HG03108 (cell line): Measurements from ENCODE around the gene NEGR1.
"Not testable (repeated sequence)": the region's sequence is repeated elsewhere in the genome, so short reads cannot be mapped to it uniquely, and the experiment has no call there.

Source experiments
- ATAC-seq: cut with Tn5 transposase; IDR thresholded peaks from one replicate; pipeline ENCODE4 v1.9.1; 2021; ENCODE audit warnings: moderate library complexity; ENCODE audit not compliant: unreplicated experiment

Gene NEGR1

GRCh38 chr1:71956613-71957285 lies 325.6 kb downstream of the NEGR1 start:
- no peak for ATAC-seq

GRCh38 chr1:71950579-71950978 lies 331.8 kb downstream of the NEGR1 start:
- ATAC-seq, result no peak

- ATAC-seq, result no peak
These were observed 332.7 kb downstream of the NEGR1 start for GRCh38 chr1:71949681-71950080.

- ATAC-seq, result no peak
These were observed 333.8 kb downstream of the NEGR1 start for GRCh38 chr1:71948561-71948960.

GRCh38 chr1:71944006-71944405 lies 338.3 kb downstream of the NEGR1 start:
- no peak for ATAC-seq

GRCh38 chr1:71940261-71940660 lies 342.1 kb downstream of the NEGR1 start:
- no peak for ATAC-seq

GRCh38 chr1:71930511-71930910 lies 351.8 kb downstream of the NEGR1 start:
- ATAC-seq, result no peak

GRCh38 chr1:71921935-71922559 lies 360.3 kb downstream of the NEGR1 start:
- ATAC-seq, result no peak

- no peak for ATAC-seq
These were observed 361.1 kb downstream of the NEGR1 start for GRCh38 chr1:71921204-71921603.

GRCh38 chr1:71920556-71920955 lies 361.8 kb downstream of the NEGR1 start:
- ATAC-seq, result no peak

- ATAC-seq, result no peak
These were observed 362.4 kb downstream of the NEGR1 start for GRCh38 chr1:71919811-71920509.

- ATAC-seq, result no peak
These were observed 363.7 kb downstream of the NEGR1 start for GRCh38 chr1:71918630-71919029.

- ATAC-seq, result no peak
These were observed 365.4 kb downstream of the NEGR1 start for GRCh38 chr1:71916894-71917293.

GRCh38 chr1:71914626-71915025 lies 367.7 kb downstream of the NEGR1 start:
- ATAC-seq, result no peak

GRCh38 chr1:71908871-71909390 lies 373.4 kb downstream of the NEGR1 start:
- ATAC-seq, result no peak

GRCh38 chr1:71908303-71908702 lies 374.0 kb downstream of the NEGR1 start:
- ATAC-seq, result no peak

- no peak for ATAC-seq
These were observed 382.5 kb downstream of the NEGR1 start for GRCh38 chr1:71899881-71900280.

GRCh38 chr1:71888166-71888565 lies 394.2 kb downstream of the NEGR1 start:
- not testable (repeated sequence) for ATAC-seq

GRCh38 chr1:71885171-71885570 lies 397.2 kb downstream of the NEGR1 start:
- no peak for ATAC-seq

- no peak for ATAC-seq
These were observed 399.7 kb downstream of the NEGR1 start for GRCh38 chr1:71882637-71883036.

- ATAC-seq, result no peak
These were observed 400.1 kb downstream of the NEGR1 start for GRCh38 chr1:71882226-71882625.

GRCh38 chr1:71881611-71882010 lies 400.7 kb downstream of the NEGR1 start:
- ATAC-seq, result no peak
